ENCODE data around the gene DNAH3. TPM values are rescaled to one million over a fixed set of nuclear protein-coding genes. Genes with fewer than 3 reads are reported as not detected.

DNAH3 gene
- total and polyA plus RNA-seq, 2 of the 8 experiments (the other 6 are each of a cell fraction or from before 2014, with no cell fraction given): 0.57 to 0.71 TPM

- TF ChIP-seq, protein P1, sequence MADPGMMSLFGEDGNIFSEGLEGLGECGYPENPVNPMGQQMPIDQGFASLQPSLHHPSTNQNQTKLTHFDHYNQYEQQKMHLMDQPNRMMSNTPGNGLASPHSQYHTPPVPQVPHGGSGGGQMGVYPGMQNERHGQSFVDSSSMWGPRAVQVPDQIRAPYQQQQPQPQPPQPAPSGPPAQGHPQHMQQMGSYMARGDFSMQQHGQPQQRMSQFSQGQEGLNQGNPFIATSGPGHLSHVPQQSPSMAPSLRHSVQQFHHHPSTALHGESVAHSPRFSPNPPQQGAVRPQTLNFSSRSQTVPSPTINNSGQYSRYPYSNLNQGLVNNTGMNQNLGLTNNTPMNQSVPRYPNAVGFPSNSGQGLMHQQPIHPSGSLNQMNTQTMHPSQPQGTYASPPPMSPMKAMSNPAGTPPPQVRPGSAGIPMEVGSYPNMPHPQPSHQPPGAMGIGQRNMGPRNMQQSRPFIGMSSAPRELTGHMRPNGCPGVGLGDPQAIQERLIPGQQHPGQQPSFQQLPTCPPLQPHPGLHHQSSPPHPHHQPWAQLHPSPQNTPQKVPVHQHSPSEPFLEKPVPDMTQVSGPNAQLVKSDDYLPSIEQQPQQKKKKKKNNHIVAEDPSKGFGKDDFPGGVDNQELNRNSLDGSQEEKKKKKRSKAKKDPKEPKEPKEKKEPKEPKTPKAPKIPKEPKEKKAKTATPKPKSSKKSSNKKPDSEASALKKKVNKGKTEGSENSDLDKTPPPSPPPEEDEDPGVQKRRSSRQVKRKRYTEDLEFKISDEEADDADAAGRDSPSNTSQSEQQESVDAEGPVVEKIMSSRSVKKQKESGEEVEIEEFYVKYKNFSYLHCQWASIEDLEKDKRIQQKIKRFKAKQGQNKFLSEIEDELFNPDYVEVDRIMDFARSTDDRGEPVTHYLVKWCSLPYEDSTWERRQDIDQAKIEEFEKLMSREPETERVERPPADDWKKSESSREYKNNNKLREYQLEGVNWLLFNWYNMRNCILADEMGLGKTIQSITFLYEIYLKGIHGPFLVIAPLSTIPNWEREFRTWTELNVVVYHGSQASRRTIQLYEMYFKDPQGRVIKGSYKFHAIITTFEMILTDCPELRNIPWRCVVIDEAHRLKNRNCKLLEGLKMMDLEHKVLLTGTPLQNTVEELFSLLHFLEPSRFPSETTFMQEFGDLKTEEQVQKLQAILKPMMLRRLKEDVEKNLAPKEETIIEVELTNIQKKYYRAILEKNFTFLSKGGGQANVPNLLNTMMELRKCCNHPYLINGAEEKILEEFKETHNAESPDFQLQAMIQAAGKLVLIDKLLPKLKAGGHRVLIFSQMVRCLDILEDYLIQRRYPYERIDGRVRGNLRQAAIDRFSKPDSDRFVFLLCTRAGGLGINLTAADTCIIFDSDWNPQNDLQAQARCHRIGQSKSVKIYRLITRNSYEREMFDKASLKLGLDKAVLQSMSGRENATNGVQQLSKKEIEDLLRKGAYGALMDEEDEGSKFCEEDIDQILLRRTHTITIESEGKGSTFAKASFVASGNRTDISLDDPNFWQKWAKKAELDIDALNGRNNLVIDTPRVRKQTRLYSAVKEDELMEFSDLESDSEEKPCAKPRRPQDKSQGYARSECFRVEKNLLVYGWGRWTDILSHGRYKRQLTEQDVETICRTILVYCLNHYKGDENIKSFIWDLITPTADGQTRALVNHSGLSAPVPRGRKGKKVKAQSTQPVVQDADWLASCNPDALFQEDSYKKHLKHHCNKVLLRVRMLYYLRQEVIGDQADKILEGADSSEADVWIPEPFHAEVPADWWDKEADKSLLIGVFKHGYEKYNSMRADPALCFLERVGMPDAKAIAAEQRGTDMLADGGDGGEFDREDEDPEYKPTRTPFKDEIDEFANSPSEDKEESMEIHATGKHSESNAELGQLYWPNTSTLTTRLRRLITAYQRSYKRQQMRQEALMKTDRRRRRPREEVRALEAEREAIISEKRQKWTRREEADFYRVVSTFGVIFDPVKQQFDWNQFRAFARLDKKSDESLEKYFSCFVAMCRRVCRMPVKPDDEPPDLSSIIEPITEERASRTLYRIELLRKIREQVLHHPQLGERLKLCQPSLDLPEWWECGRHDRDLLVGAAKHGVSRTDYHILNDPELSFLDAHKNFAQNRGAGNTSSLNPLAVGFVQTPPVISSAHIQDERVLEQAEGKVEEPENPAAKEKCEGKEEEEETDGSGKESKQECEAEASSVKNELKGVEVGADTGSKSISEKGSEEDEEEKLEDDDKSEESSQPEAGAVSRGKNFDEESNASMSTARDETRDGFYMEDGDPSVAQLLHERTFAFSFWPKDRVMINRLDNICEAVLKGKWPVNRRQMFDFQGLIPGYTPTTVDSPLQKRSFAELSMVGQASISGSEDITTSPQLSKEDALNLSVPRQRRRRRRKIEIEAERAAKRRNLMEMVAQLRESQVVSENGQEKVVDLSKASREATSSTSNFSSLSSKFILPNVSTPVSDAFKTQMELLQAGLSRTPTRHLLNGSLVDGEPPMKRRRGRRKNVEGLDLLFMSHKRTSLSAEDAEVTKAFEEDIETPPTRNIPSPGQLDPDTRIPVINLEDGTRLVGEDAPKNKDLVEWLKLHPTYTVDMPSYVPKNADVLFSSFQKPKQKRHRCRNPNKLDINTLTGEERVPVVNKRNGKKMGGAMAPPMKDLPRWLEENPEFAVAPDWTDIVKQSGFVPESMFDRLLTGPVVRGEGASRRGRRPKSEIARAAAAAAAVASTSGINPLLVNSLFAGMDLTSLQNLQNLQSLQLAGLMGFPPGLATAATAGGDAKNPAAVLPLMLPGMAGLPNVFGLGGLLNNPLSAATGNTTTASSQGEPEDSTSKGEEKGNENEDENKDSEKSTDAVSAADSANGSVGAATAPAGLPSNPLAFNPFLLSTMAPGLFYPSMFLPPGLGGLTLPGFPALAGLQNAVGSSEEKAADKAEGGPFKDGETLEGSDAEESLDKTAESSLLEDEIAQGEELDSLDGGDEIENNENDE (IDR thresholded peaks at IDR 0.05; ENCODE audit: insufficient replicate concordance, low read length): no peak
- TF ChIP-seq CTBP2 (IDR thresholded peaks at IDR 0.05; ENCODE audit: borderline replicate concordance, insufficient read depth, insufficient read length, low read length) (no peak), RAD21 (IDR thresholded peaks at IDR 0.05 in 1 of 2, conservative IDR thresholded peaks at IDR 0.05 in 1 of 2; ENCODE audit: low read depth in 2 of 2, low read length in 2 of 2) (no peak), SP4 (IDR thresholded peaks at IDR 0.05; ENCODE audit: low read length) (no peak), RXRA (IDR thresholded peaks at IDR 0.05; ENCODE audit: insufficient read depth, low read depth, low read length) (no peak), PHF8 (conservative IDR thresholded peaks at IDR 0.05; ENCODE audit: low read depth, low read length) (no peak), TBP (IDR thresholded peaks at IDR 0.05; ENCODE audit: low read depth, low read length) (no peak), TEAD4 (IDR thresholded peaks at IDR 0.05; ENCODE audit: low read depth, low read length) (no peak)
These were observed 189.7 kb downstream of the DNAH3 start (continued) for GRCh38 chr16:20960899-20961298.

Data from H1 (cell line).